Measurements from ENCODE around the gene LIG3.
"Not testable (repeated sequence)": the region's sequence is repeated elsewhere in the genome, so short reads cannot be mapped to it uniquely, and the experiment has no call there.

LIG3 gene

DNA sequence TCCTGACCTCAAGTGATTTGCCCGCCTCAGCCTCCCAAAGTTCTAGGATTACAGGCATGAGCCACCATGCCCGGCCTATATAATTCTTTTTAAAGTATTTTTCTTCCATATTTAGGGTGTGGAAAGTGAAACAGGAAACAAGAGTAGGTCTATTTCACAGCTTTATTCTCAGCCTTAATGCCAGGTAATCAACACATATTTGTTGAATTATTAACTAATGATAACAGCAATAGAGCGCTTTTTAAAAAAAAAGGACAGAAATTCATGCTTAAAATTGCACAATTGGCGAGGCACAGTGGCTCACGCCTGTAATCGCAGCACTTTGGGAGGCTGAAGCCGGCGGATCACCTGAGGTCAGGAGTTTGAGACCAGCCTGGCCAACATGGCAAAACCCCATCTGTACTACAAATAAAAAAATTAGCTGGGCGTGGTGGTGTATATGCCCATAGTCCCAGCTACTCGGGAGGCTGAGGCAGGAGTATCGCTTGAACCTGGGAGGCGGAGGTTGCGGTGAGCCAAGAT, 65.2 kb downstream of the LIG3 start:
- not testable (repeated sequence) for DNase-seq

DNA sequence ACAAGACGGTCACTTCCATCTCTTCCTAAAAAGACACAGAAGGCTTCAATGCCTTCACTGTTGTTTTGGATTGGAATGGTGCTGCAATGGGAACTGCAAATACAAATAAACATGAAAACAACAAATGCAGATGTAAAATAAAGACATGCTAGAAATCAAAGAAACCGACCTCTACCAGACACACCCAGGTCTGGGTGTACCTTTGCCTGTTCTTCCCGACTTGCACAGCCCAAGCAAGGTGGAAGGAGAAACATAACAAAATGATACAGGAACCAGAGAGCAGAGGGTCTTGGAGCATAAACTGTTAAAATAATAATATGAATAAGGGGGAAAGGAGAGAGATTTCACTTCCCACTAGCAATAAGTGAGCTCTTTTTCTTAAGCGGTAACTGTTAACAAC, 65.9 kb downstream of the LIG3 start:
- no peak for DNase-seq

DNA sequence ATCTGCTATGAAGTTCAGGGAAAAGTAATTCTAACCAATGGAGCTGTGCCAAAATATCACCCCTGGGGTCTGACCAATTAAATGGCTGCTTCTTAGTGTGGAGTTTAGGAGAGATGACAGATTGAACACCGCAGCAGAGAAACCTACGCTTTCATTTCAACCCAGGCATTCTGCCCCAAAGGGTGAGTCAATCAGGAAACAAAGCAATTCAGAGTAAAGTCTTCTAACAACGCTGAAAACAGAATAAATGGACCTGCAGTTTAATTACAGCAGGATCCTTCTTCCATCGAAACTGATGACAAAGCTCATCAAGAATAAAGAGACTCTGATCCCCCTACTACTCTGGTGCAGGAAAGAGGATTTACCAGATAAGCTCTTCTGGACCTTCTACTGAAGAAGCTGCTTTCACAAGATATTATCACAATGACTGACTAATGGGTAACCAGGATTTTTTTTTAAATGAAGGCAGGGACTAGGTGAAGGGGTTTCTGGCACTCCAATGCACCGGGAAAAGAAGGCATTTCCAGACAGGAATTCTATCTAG, 66.5 kb downstream of the LIG3 start:
- DNase-seq, result peak; percentile 36

DNA sequence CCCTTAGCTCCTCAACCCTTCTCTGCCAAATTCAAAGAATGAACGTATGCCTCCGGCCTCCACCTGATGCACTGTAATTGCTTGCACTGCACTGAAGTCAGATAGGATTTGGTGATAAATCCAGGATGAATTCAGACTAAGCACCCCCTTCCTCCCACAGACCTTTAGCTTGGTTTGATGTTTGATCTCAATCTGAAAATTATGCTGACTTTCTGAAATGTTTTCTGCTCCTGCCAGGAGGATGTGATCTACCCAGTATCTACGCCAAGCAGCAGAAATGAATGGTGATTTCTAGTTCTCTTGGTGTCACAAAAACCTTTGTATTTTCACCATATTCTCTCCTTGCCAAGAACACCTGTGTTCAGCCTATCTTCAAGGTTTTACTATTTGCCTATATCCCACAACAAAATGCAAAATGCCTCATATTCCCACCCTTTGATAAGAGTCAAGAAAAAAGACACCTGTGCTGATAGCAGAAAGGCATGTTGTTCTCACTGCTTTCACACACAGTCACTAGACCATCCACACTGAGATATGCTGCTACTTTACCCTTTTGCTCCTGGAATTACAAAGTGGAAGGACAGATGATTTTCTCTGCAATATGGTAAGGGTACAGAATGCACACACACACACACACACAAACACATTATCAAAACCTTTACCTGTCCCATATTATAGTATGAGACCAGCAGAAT, 68.5 kb downstream of the LIG3 start:
- no peak for DNase-seq

DNA sequence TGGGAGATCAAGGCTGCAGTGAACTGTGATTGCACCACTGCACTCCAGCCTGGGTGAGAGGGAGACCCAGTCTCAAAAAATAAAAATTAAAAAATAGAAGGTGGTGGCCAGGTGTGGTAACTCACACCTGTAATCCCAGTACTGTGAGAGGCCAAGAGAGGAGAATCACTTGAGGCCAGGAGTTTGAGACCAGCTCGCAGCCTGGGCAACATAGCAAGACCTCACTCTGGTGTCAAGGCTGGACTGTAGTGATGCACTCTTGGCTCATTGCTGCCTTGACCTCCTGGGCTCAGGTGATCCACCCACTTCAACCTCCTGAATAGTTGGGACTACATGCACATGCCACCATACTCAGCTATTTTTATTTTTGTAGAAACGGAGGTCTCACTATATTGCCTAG, 69.9 kb downstream of the LIG3 start:
- DNase-seq, result no peak

DNA sequence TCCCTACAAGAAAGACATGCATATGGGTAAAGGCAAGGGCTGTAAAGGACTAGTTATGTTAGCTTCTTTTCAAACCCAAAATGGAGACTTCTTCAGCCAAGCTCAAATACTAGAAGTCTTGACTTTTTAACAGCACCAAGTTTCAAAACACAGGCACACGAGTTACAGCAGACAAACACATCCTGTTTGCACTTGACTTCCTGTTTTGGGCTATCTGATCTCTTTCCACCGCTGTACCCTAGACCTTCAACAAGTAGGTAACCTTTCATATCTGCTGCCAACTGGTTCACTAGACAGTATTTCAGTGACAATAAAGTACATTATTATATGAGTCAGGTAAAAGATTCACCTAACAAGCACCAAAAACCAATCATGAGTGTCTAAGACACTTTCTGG, 70.9 kb downstream of the LIG3 start:
- no peak for DNase-seq

DNA sequence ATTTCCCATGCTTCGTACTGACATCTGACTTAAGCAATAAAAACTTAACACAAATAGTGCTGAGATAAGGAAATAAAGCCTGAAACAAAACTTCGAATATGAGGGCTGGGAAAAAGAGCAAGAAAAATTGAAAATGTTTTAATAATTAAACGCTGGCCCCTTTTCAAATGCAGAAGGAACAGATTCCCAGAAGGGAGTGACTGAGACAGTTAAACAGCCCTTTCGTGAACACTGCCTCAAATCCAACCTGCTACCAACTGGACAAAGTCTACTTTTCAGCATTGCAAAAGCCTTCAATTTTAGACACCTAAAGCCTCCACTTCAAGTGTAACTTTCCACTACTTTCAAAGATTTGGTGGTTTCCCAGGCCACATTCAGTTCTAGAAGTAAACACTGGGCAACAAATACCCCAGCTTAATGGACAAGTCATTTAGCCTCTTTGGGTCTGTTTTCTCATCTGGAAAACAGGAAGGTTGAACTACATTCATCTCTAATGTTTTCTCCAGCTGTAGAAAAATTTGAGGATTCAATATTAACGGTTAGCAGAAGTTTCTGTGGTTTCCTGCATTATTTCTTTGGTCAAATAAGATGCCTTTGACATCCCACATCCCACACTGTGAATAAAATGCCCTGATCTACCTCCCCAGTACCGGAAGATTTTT, 71.4 kb downstream of the LIG3 start:
- DNase-seq, result no peak

DNA sequence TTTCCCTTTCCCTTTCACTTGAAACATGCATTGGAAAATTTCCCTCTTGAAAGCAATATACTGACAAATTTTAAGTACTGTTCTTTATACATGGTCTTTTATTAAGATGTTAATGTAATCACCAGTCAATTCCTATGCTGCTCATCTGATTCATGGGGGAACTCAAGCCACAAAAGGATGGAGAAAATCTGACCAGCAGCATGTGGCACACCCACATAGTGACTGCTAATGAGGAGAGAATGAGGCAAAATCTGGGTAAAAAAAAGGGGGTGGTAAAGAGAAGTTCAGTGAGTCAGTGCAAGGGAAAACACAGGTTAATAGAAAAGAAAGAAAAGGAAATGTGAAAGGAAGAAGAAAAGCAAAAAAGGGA, 71.9 kb downstream of the LIG3 start:
- DNase-seq, result no peak

DNA sequence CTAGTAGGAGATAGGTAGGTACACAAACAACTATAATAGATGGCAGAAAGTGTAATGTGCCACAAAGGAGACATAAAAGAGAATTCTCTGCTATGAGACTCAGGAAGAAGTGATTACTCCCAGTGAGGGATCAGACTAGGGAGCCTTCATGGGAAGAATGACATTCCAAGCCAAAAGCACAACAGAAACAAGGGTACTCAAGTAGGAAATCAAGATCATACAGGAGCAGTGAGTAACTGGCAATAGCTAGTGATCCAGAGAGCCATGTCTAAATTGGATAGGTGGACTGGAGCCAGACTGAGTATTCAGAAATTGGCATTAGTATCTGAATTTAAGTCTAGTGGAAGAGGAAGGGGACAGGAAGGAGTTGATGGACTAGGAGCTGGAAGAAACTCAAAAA, 72.5 kb downstream of the LIG3 start:
- DNase-seq, result no peak

DNA sequence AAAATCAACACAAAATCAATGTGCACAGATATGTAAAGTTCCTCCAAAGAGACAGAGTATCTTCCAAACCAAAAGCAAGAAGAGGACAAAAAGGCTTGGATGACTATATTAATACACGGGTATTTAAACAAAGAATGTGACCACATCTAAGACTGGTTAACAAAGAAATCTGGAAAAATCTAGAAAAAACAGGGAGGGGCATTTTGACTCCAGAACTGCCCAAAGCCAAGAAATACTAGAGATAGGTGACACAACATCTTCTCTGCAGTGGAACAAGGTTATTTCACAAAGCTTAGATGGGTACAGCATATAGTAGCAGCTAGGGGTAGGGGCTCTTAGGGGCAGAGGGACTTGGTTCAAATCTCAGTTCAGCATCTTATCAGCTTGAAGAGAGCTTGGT, 72.9 kb downstream of the LIG3 start:
- no peak for DNase-seq

DNA sequence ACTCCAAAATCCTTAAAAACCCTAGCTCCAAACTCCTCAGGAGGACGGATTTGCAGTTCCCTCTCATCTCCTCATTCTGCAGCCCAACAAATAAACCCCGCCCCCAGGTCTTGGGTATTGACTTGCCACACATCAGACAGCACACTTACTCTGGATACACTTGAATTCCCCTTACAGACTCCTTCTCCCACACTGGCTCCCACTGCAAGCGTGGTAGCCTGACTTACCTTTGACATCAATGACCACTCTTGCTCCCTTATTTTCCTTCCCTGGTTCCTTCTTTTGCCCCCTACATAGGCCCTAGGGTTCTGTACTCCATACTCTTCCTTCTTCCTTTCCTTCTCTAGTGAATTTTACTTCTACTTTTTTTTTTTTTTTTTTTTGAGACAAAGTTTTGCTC, 75.7 kb downstream of the LIG3 start:
- DNase-seq, result no peak

DNA sequence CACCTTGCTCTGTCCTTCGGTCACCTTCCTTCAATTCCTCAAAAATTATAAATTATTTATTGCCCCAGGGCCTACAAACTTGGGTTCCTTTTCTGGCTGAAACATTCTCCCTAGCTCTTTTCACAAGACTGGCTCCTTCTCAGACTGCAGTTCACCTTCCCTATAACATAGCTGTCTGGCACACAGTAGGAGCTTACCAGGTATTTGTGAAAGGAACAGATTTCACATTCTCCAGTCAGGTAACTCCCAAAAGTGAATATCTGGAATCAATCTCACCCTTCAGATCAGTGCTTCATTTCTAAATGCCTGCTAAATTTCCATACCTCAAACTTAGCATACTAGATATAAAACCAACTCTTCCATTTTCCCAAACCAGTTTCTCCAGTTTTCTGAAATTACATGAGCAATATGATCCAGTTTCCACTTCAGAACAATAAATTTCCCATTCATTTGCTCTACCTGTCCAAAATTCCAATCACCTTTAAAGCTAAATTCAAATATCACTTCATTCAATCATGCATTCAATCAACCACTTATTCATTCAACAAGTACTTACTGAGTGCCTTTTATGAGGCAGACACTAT, 77.1 kb downstream of the LIG3 start:
- DNase-seq, result no peak

All from retina (tissue), 1 donor.